ENCODE measurements around the gene CCNYL1. TPM values are rescaled to one million over a fixed set of nuclear protein-coding genes. Genes with fewer than 3 reads are reported as not detected.

Gene CCNYL1
- total RNA-seq, 1 donor, result 10.8 TPM

- Histone ChIP-seq H3K9me3 (ENCODE audit: low read depth, low read length) (no peaks in the 10 kb centered on the region), H3K4me1 (ENCODE audit: insufficient read depth, low read length) (peaks cover 11% of the 10 kb centered on the region), H3K4me3 (ENCODE audit: low read length) (no peak overlapping the region), H3K27me3 (ENCODE audit: insufficient read depth, low read length) (no peaks in the 10 kb centered on the region)
These were observed 64.0 kb downstream of the CCNYL1 start for GRCh38 chr2:207775473-207775872.

GRCh38 chr2:207777124-207777523, 65.7 kb downstream of the CCNYL1 start:
- Histone ChIP-seq H3K9me3 (ENCODE audit: low read depth, low read length) (no peaks in the 10 kb centered on the region), H3K27me3 (ENCODE audit: insufficient read depth, low read length) (no peaks in the 10 kb centered on the region), H3K4me1 (ENCODE audit: insufficient read depth, low read length) (no peaks in the 10 kb centered on the region), H3K4me3 (ENCODE audit: low read length) (no peak overlapping the region)

GRCh38 chr2:207778298-207778882, 67.0 kb downstream of the CCNYL1 start:
- H3K27me3 ChIP-seq (ENCODE audit: insufficient read depth, low read length), result no peaks in the 10 kb centered on the region
- no peaks in the 10 kb centered on the region for H3K4me1 ChIP-seq (ENCODE audit: insufficient read depth, low read length)
- no peak overlapping the region for H3K4me3 ChIP-seq (ENCODE audit: low read length)
- H3K9me3 ChIP-seq (ENCODE audit: low read depth, low read length), result no peaks in the 10 kb centered on the region

- Histone ChIP-seq H3K4me3 (ENCODE audit: low read length) (no peak overlapping the region), H3K4me1 (ENCODE audit: insufficient read depth, low read length) (no peaks in the 10 kb centered on the region), H3K9me3 (ENCODE audit: low read depth, low read length) (no peaks in the 10 kb centered on the region), H3K27me3 (ENCODE audit: insufficient read depth, low read length) (no peaks in the 10 kb centered on the region)
These were observed 68.1 kb downstream of the CCNYL1 start for GRCh38 chr2:207779523-207779922.

DNA sequence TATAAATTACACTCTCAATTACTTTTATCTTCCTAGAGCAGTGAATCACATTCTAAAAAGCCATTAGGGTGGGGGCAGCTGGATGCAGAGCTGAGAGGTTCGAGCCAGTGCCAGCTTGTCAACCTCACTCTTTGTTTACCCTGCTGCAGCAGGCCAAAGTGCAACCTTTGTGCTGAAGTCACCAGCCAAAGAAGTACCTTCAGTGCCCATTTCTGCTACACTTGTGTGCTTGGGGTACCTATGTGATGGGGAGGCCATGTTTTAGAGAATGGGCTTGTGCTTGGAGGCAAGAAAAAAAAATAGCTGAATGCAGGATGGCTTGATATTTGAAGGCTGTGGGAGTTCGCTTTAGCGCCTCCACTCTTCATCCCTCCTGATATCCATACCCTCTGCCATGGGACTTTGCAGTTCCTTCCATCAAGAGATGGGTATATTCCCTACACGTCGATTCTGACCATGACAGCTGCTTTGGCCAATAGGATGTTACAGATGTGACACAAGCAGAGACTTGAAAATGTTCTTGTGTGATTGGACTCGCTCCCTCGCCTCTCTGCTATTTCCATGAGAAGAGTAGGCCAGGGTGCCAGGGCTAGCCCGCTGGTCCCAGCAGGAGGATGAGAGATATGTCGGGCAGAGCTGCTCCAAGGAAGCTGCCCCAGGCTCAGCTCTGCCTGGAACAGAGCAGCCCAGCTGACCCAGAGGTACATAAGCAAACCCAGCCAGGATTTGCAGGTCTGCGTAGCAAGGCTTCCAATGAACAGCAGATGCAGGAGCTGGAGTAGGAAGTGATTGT, 71.0 kb downstream of the CCNYL1 start:
- no peak overlapping the region for H3K4me3 ChIP-seq (ENCODE audit: low read length)
- H3K4me1 ChIP-seq (ENCODE audit: insufficient read depth, low read length), result peaks cover 22% of the 10 kb centered on the region
- H3K9me3 ChIP-seq (ENCODE audit: low read depth, low read length), result no peaks in the 10 kb centered on the region
- no peaks in the 10 kb centered on the region for H3K27me3 ChIP-seq (ENCODE audit: insufficient read depth, low read length)

GRCh38 chr2:207783514-207783913, 72.1 kb downstream of the CCNYL1 start:
- H3K4me1 ChIP-seq (ENCODE audit: insufficient read depth, low read length), result peaks cover 27% of the 10 kb centered on the region
- no peaks in the 10 kb centered on the region for H3K27me3 ChIP-seq (ENCODE audit: insufficient read depth, low read length)
- H3K9me3 ChIP-seq (ENCODE audit: low read depth, low read length), result no peaks in the 10 kb centered on the region
- H3K4me3 ChIP-seq (ENCODE audit: low read length), result no peak overlapping the region

DNA sequence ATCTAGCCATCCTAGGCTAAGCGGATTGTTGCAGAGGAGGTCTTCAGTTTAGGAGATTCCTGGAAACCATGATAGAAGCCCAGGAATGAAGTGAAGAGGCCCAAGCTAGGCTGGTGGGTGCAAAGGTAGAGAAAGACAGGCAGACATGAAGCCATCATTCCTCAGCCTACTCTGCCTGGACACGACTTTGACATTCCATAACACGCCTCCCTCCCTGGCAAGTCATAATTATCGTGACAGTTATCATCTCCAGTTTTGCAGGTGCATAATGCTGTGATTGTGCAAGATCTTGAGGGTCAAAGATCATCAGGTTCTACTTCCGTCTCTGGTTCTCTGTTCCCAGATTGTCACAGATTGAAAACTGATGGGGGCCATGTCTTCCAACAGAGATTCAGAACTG, 73.5 kb downstream of the CCNYL1 start:
- Histone ChIP-seq H3K9me3 (ENCODE audit: low read depth, low read length) (no peaks in the 10 kb centered on the region), H3K27me3 (ENCODE audit: insufficient read depth, low read length) (no peaks in the 10 kb centered on the region), H3K4me3 (ENCODE audit: low read length) (no peak overlapping the region), H3K4me1 (ENCODE audit: insufficient read depth, low read length) (peaks cover 27% of the 10 kb centered on the region)

- H3K27me3 ChIP-seq (ENCODE audit: insufficient read depth, low read length), result no peaks in the 10 kb centered on the region
- no peak overlapping the region for H3K4me3 ChIP-seq (ENCODE audit: low read length)
- H3K9me3 ChIP-seq (ENCODE audit: low read depth, low read length), result no peaks in the 10 kb centered on the region
- peaks cover 27% of the 10 kb centered on the region for H3K4me1 ChIP-seq (ENCODE audit: insufficient read depth, low read length)
These were observed 75.6 kb downstream of the CCNYL1 start for GRCh38 chr2:207787017-207787416.

DNA sequence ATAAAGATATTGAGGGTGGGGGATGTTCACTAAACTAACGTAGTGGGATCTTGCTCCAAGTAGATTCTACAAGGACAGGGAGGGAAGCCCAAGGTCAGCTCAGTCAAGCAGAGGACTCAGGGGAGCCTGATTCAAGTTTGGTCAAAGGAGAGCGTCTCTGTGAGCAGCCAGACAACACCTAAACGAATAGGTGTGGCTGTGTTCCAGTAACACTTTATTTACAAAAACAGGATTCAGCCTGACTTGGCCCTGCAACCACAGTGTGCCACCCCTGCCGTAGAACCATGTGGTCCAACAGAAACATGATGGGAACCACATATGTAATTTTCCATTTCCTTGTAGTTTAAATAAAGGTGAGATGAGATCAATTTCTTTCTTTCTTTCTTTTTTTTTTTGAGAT, 76.4 kb downstream of the CCNYL1 start:
- Histone ChIP-seq H3K9me3 (ENCODE audit: low read depth, low read length) (no peaks in the 10 kb centered on the region), H3K4me3 (ENCODE audit: low read length) (no peak overlapping the region), H3K27me3 (ENCODE audit: insufficient read depth, low read length) (no peaks in the 10 kb centered on the region), H3K4me1 (ENCODE audit: insufficient read depth, low read length) (peaks cover 33% of the 10 kb centered on the region)

- peaks cover 34% of the 10 kb centered on the region for H3K4me1 ChIP-seq (ENCODE audit: insufficient read depth, low read length)
- no peaks in the 10 kb centered on the region for H3K27me3 ChIP-seq (ENCODE audit: insufficient read depth, low read length)
- no peaks in the 10 kb centered on the region for H3K9me3 ChIP-seq (ENCODE audit: low read depth, low read length)
- no peak overlapping the region for H3K4me3 ChIP-seq (ENCODE audit: low read length)
These were observed 79.5 kb downstream of the CCNYL1 start for GRCh38 chr2:207790898-207791297.

- Histone ChIP-seq H3K4me1 (ENCODE audit: insufficient read depth, low read length) (peaks cover 29% of the 10 kb centered on the region), H3K9me3 (ENCODE audit: low read depth, low read length) (no peaks in the 10 kb centered on the region), H3K4me3 (ENCODE audit: low read length) (no peak overlapping the region), H3K27me3 (ENCODE audit: insufficient read depth, low read length) (no peaks in the 10 kb centered on the region)
These were observed 80.3 kb downstream of the CCNYL1 start for GRCh38 chr2:207791579-207792243.

GRCh38 chr2:207792244-207792785, 80.9 kb downstream of the CCNYL1 start:
- H3K9me3 ChIP-seq (ENCODE audit: low read depth, low read length), result no peaks in the 10 kb centered on the region
- no peak overlapping the region for H3K4me3 ChIP-seq (ENCODE audit: low read length)
- H3K27me3 ChIP-seq (ENCODE audit: insufficient read depth, low read length), result no peaks in the 10 kb centered on the region
- H3K4me1 ChIP-seq (ENCODE audit: insufficient read depth, low read length), result peaks cover 23% of the 10 kb centered on the region

DNA sequence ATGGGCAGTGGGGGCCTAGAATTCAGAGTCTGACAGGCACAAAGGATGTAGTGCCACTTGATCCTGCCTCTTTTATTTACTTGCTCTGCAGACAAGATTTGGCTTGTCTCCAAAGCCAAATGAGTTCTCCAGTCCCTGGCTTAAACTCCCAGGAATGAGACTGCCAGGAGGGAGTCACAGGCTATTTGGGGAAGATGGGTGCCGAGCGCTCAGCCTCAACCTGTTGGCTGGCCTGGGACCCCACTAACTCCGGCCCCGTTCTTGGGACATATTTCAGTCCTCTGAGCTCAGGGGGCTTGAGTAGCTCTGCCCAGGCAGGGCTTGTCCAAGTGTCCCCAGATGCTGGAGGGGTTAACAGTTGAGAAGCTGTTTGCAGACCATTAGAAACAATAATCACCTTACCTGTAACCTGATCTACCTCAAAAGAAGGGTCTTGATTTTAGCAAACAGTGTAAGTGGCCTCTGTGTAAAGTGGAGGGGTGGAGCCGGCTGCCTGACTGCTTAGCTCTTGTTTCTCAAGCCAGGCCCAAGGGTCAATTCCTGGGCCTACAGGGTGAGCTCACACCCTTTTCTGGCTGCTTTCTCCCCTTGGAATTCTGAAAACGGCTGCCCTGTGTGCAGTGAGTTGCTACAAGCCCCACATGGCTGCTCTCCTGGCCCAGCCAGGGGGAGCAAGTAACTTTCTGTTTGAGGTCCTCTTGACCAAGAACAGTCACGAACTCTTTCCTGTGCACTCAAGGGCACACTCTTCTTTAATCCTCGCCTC, 85.3 kb downstream of the CCNYL1 start:
- Histone ChIP-seq H3K9me3 (ENCODE audit: low read depth, low read length) (no peaks in the 10 kb centered on the region), H3K4me1 (ENCODE audit: insufficient read depth, low read length) (peaks cover 17% of the 10 kb centered on the region), H3K27me3 (ENCODE audit: insufficient read depth, low read length) (no peaks in the 10 kb centered on the region), H3K4me3 (ENCODE audit: low read length) (no peak overlapping the region)

- Histone ChIP-seq H3K4me3 (ENCODE audit: low read length) (no peak overlapping the region), H3K9me3 (ENCODE audit: low read depth, low read length) (no peaks in the 10 kb centered on the region), H3K27me3 (ENCODE audit: insufficient read depth, low read length) (no peaks in the 10 kb centered on the region), H3K4me1 (ENCODE audit: insufficient read depth, low read length) (no peaks in the 10 kb centered on the region)
These were observed 89.8 kb downstream of the CCNYL1 start for GRCh38 chr2:207801259-207801658.

GRCh38 chr2:207802650-207803049, 91.2 kb downstream of the CCNYL1 start:
- no peaks in the 10 kb centered on the region for H3K4me1 ChIP-seq (ENCODE audit: insufficient read depth, low read length)
- no peaks in the 10 kb centered on the region for H3K27me3 ChIP-seq (ENCODE audit: insufficient read depth, low read length)
- H3K9me3 ChIP-seq (ENCODE audit: low read depth, low read length), result no peaks in the 10 kb centered on the region
- no peak overlapping the region for H3K4me3 ChIP-seq (ENCODE audit: low read length)

Measured in mononuclear cell (primary cell).